ENCODE data around the gene MYOT.

The MYOT gene

GRCh38 chr5:137899493-137899892 is 31.8 kb downstream of the MYOT start:
- DNase-seq (ENCODE audit: low read depth in 1 of 2, low spot score in 1 of 2) = no peak

DNA sequence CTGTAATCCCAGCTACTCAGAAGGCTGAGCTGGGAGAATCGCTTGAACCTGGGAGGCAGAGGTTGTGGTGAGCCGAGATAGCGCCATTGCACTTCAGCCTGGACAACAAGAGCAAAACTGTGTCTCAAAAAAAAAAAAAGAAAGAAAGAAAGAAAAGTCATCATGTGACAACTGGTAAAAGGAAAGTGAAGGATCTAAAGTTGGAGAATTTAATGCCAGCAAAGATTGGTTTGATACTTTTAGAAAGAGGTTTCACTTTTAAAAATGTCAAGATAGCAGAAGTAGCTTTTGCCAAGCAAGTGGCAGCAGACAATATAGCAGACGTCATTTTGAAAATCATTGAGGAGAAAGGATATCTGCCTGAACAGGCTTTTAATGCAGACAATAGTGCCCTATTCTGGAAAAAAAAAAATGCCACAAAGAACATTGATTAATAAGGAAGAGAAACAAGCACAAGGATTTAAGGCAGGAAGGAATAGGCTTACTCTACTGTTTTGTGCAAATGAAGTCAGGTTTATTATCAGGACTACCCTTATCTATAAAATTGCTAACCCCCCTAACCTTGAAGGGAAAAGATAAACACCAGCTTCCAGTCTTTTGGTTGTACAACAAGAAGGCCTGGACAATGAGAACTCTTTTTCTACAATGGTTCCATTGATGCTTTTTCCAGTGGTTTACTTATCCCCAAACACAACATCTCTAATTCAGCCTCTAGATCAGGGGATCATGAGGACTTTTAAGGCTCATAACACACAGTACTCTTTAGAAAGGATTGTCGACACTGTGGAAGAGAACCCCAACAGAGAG is 33.6 kb downstream of the MYOT start:
- no peak for DNase-seq (ENCODE audit: low read depth in 1 of 2, low spot score in 1 of 2)

- no peak for DNase-seq (ENCODE audit: low read depth in 1 of 2, low spot score in 1 of 2)
Observed at GRCh38 chr5:137902408-137903133, 34.9 kb downstream of the MYOT start.

GRCh38 chr5:137914758-137915157 is 47.1 kb downstream of the MYOT start:
- no peak for DNase-seq (ENCODE audit: low read depth in 1 of 2, low spot score in 1 of 2)

DNA sequence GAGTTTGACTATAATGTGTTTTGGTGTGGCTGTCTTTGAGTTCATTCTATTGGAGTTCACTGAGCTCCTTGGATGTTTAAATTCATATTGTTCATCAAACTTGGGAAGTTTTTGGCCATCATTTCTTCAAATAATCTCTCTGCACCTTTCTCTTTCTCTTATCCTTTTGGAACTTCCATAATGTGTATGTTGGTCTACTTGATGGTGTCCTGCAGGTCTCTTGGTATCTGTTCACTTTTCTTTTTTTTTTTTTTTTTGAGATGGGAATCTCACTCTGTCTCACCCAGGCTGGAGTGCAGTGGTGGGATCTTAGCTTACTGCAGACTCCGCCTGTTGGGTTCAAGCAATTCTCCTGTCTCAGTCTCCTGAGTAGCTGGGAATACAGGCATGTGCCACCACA is 49.3 kb downstream of the MYOT start:
- DNase-seq (ENCODE audit: low read depth in 1 of 2, low spot score in 1 of 2) = no peak

GRCh38 chr5:137921931-137922330 is 54.3 kb downstream of the MYOT start:
- DNase-seq (ENCODE audit: low read depth in 1 of 2, low spot score in 1 of 2) = no peak

GRCh38 chr5:137923856-137924255 is 56.2 kb downstream of the MYOT start:
- no peak for DNase-seq (ENCODE audit: low read depth in 1 of 2, low spot score in 1 of 2)

- no peak for DNase-seq (ENCODE audit: low read depth in 1 of 2, low spot score in 1 of 2)
Observed at GRCh38 chr5:137932800-137933199, 65.1 kb downstream of the MYOT start.

DNA sequence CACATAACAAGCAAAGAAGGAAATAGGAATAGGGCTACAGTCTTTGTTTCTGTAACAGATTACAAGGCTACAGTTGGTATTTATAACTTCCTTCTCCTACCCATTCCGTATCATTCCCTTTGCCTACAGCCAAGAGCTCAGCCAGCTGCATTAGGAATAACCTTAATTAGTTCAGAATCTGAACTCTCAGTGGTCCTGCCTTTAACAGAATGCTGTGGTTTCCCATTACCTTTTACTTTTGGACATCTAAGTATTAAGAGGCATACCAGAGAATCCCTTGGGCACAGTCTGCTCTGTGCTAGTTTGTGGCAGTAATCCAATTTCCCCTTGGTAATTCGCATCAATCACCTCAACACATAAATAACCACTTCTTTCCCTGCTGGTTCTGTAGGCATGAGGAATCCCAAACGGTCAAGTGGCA is 65.8 kb downstream of the MYOT start:
- DNase-seq (ENCODE audit: low read depth in 1 of 2, low spot score in 1 of 2) = no peak

GRCh38 chr5:137935190-137935589 is 67.5 kb downstream of the MYOT start:
- no peak for DNase-seq (ENCODE audit: low read depth in 1 of 2, low spot score in 1 of 2)

DNA sequence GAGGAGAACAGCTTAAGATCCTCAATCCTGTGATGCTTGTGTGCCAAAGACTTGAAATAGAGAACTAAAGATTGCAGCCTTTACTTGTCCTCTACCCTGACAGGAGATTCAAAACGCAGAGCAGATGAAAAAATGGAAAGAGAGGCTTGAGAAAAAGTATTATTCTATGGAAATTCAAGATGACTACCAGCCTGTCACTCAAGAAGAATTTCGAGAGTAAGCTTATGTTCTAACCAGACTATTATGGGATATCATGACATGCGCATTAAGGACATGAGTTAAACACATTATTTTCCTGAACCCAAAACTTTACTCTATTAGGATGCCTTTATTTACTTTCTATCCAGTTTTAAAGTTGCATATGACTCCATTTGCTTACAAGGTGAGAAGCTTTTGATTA is 68.0 kb downstream of the MYOT start:
- no peak for DNase-seq (ENCODE audit: low read depth in 1 of 2, low spot score in 1 of 2)
